GM12801 (cell line): ENCODE measurements around the gene WIPF3.

Experiments
- TF ChIP-seq, protein P1 (sequence below): IDR thresholded peaks from one replicate; pipeline ENCODE4 v1.5.1; 2011; ENCODE audit warnings: control low read depth; ENCODE audit not compliant: insufficient read length; ENCODE audit errors: extremely low read depth

WIPF3 gene

DNA sequence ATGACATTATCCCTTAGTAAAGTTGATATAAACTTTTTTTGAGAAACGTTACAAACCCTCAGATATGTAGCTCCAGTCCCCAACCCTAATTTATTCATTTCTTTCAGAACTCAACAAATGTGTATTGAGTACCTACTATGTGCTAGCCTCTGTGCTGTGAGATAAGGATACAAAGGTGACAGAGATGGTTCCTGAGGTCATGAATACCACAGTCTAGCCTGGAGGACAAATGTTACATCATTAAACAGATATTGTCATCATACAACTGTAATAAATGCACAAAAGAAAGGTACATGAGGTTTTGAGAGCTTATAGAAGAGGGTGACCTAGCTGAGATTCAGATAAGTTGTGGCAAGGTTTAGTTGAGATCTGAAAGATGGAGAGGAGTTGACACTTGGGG is 4.4 kb upstream of the WIPF3 start:
- TF ChIP-seq, protein P1, sequence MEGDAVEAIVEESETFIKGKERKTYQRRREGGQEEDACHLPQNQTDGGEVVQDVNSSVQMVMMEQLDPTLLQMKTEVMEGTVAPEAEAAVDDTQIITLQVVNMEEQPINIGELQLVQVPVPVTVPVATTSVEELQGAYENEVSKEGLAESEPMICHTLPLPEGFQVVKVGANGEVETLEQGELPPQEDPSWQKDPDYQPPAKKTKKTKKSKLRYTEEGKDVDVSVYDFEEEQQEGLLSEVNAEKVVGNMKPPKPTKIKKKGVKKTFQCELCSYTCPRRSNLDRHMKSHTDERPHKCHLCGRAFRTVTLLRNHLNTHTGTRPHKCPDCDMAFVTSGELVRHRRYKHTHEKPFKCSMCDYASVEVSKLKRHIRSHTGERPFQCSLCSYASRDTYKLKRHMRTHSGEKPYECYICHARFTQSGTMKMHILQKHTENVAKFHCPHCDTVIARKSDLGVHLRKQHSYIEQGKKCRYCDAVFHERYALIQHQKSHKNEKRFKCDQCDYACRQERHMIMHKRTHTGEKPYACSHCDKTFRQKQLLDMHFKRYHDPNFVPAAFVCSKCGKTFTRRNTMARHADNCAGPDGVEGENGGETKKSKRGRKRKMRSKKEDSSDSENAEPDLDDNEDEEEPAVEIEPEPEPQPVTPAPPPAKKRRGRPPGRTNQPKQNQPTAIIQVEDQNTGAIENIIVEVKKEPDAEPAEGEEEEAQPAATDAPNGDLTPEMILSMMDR: no peak

DNA sequence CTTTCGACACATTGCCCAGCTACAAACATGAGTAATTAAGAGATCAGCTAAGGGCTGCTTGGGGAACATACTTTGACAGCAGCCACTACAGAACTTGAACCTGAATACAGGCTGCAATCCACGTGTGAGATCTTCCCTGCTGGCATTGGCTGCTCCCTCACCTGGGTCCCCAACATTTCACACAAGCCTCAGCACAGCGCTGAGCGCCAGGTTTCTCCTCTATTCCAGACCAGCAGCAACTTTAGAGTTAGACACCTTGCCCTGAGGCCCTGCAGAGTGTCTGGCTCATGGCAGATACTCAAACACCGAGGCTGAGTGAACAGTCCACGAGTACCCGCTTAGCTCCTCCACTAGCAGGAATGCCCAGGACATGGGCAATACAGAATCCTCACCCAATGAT is 1.3 kb upstream of the WIPF3 start:
- TF ChIP-seq, protein P1: no peak

DNA sequence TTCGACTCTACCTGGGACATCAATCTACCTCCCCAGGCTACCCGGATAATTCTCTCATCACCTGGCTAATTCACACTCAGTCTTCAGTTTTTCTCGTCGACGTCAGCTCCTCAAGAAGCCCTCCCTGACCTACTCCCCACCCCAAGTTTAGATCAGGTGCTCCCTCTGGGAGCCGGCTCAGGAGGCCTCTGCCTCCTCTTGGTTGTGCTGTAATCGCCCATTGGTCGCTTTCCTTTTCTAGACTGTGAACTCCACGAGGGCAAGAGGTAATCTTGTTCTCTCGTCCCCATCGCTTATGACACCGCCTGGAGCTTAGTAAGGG is 461 bp upstream of the WIPF3 start:
- TF ChIP-seq, protein P1: no peak

DNA sequence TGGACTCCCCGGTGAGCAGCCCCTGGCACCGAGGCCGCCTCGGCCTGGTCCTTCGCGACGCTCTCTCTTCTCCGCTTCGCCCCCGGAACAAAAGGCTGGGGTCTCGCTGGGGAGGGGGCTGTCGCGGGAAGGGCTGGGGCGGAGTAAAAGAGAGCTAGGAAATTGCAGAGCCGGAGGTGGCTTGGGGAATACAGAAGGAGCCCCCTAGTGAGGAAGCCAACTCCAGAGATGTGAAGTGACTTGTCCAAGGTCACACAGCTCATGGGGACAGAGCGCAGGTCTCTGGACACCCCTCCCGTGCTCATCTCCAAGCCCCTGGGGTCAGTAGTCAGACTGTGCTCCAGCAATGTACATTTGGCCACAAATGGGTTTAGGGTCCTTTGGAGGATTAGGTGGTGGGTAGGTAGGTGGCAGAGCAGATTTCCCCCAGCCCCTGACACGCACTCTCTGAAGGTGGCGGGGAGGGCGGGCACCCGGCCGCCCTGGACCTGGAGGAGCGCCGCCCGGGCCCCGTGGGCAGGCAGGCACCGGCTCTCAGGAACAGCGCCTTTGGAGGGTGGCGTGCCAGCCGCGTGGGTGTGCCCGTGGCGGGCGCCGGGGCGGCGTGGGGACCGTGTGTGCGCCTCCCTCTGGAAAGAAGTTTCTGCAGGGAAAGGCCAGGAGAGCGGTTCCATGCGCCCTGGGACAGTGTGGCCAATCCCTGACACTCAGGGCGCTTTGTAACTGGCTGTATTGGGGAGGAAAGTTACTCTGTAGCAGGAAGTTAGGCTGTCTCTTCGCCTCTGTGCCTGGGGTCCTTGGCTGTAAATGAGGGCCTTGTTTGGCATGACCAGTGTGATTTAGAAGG is 910 bp downstream of the WIPF3 start:
- TF ChIP-seq, protein P1: no peak

DNA sequence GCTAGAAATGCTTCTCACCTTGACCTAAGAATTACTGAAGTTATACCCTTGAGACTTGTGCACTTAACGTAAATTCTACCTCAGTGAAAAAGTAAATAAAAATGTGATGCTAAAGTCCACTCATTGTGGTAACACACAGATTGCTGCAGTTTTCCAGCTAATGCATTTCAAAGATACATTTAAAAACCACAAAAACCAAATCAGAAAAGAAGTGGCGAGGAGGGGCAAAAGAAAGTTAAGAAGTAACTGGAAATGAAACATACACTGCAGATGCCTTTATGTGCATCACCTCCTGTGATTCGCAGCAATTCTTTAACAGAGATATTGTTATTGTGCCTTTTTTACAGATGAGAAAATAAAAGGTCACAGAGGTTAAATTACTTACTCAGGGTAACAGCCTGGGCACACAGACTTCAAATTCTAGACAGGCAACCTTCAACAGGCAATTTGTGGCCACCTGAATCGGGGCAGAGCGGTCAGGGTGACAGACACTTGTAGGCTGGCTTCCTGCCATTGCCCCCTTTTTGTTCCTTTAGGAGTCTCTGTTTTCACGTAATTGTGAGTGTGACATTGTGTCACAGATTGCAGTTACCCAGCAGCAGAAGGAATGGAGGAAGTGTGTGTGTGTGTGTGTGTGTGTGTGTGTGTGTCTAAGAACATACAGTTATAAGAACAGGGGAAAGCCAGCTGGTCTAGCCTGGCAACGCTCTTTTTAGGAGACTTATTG is 1.9 kb downstream of the WIPF3 start:
- TF ChIP-seq, protein P1: no peak

DNA sequence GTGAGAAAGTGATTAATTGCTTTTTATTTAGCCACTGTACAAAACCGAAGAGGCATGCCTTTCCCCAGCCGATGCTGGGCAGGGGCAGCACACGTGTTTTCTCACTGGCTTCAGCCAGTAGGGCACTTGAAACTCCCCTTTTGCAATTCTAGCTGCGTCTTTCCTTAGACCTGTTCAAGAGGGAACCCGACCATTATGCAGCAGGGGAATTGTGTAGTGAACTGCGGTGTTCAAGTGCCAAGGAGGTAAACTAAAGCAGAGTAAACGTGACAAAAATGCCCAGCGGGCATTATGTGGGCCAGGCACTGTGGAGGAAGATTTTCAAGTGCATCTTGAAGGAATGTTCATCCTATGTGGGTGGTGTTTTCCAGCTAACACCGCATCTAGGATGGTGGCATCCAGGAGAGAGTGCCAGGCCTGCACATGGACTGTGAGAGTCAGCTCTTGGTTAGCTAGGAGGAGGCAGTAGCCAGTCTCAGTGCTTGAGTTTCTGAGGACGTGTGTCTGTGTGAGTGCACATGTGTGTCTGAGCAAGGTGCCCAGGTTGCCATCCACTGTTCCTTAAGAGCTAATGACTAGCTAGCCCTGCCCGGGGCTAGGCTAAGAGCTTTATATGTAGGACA is 3.3 kb downstream of the WIPF3 start:
- TF ChIP-seq, protein P1: no peak

DNA sequence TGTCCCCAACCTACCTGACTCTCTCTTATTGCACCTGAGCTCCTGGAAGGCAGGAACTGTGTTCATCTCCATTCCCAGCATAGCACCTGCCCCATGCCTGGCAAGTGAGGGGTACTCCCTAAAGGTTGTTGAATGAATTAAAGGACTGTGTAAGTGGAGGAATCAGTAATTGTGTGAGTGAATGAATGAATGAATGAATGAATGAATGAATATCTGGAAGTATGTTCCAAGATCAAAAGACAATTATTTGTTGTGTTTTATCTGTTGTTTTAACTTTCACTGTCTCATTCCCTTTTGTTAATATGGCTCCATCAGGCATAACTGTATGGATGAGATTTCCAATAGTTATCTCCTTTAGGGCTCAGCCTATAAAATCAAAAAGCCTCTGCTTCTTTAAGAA is 4.0 kb downstream of the WIPF3 start:
- TF ChIP-seq, protein P1: no peak
